Gastroesophageal sphincter (tissue), 3 donors: ENCODE measurements around the gene DHH.

ENCODE experiments used
- EP300 ChIP-seq: sonication (generic); formaldehyde crosslinking; IDR thresholded peaks from one replicate; pipeline ENCODE4 v1.6.1; 2017; ENCODE audit warnings: antibody characterized with exemption, mild to moderate bottlenecking
- POLR2AphosphoS5 ChIP-seq: sonication (generic); formaldehyde crosslinking; IDR thresholded peaks from one replicate; pipeline ENCODE4 v1.6.1; 2017; ENCODE audit warnings: antibody characterized with exemption
- TF ChIP-seq, protein P1 (sequence below), 4 experiments: fragments of 200-600 bp in 2 of 4; fragments of 450-650 bp in 2 of 4; sonication (generic) in 1 of 4; IDR thresholded peaks; one replicate each; pipeline ENCODE4 v1.5.1; 2017 to 2019; ENCODE audit warnings: antibody characterized with exemption in 4 of 4, mild to moderate bottlenecking in 2 of 4, moderate library complexity in 2 of 4

DNA sequence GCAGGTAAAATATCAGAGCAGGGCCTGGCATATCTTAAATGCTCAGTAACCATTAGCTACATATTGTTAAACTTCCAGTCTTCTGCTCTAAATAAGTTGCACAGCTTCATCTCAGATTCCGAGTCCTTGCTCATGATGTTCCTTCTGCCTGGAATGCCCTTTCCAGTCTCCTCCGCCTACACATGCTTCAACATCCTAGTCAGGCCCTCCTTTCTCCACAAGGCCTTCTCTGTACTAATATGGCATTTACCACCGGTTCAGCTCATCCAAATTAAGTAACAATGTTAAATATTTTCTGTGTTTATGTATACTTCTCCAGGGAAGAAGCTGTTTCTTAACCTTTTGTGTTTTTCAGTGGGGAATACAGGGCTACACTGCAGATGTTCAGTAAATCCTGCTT, 8.5 kb downstream of the DHH start:
- TF ChIP-seq, protein P1, sequence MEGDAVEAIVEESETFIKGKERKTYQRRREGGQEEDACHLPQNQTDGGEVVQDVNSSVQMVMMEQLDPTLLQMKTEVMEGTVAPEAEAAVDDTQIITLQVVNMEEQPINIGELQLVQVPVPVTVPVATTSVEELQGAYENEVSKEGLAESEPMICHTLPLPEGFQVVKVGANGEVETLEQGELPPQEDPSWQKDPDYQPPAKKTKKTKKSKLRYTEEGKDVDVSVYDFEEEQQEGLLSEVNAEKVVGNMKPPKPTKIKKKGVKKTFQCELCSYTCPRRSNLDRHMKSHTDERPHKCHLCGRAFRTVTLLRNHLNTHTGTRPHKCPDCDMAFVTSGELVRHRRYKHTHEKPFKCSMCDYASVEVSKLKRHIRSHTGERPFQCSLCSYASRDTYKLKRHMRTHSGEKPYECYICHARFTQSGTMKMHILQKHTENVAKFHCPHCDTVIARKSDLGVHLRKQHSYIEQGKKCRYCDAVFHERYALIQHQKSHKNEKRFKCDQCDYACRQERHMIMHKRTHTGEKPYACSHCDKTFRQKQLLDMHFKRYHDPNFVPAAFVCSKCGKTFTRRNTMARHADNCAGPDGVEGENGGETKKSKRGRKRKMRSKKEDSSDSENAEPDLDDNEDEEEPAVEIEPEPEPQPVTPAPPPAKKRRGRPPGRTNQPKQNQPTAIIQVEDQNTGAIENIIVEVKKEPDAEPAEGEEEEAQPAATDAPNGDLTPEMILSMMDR (IDR thresholded peaks at IDR 0.05), result no peak
- TF ChIP-seq EP300, result no peak
- no peak for TF ChIP-seq POLR2AphosphoS5
